D721Med (cell line): ENCODE measurements around the gene SYNE2.
"Not testable (repeated sequence)": the region's sequence is repeated elsewhere in the genome, so short reads cannot be mapped to it uniquely, and the experiment has no call there.

ENCODE experiments used
- DNase-seq: peaks from one replicate; pipeline ENCODE4 v3.0.0; 2011; ENCODE audit warnings: low spot score; ENCODE audit not compliant: insufficient read length
- FAIRE-seq: peaks from 2 replicates; lab custom pipeline; 2011; peaks lifted over from hg19 to GRCh38; lab: Jason Lieb, UNC
- TF ChIP-seq, protein P1 (sequence below): IDR thresholded peaks from 2 replicates; pipeline ENCODE4 v1.5.1; 2012; ENCODE audit warnings: mild to moderate bottlenecking, control low read depth; ENCODE audit not compliant: insufficient read depth; ENCODE audit errors: missing control alignments

The SYNE2 gene

DNA sequence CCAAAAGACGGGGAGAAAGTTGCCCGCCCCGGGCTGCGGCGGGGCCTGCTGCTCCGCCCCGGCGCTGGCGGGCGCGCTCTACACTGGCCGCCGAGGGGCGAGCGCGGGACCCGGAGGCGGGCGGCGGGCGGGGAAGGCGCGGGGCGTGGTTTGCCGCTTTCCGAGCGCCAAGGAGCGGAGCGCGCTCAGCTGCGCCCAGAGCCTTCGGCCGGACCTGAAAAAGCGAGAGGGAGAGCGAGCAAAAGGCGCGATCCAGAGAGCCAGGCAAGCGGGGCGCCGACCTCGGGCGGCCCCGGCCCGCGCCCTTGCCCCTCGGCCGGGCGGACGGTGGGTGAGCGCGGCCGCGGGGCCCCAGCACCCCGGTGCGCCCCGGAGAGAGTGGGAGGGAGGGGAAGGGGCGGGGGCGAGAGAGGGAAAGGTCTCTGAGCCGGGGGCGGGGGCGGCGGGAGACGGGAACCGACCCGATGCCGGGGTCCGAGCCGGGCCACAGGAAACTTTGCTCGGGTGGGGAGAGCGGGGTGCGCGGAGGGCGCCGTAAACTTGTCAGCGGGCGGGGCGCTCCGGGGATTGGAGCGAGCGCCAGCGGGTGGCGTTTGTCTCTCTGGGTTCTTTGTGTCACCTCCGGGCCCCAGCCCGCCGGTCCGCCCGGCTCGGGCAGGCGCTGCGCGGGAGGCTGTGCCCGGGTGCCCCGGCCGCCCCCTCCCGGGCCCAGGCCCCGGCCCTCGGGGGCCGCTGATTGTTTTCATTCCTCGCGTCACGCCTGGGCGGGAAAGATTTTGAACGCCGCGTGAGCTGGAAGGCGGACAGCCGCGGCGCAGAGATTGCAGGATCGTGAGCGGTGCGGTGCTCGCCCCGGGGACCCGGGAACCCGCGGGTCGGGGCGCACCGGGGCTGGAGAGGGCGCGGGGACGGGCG lies at the start of gene SYNE2:
TSS of gene SYNE2 (plus strand) at position 188 of the 915 bp plus-strand sequence. CDS start 56,145 bp downstream, outside the sequence.
- FAIRE-seq (no peak), DNase-seq (peak; percentile 74)
- TF ChIP-seq, protein P1, sequence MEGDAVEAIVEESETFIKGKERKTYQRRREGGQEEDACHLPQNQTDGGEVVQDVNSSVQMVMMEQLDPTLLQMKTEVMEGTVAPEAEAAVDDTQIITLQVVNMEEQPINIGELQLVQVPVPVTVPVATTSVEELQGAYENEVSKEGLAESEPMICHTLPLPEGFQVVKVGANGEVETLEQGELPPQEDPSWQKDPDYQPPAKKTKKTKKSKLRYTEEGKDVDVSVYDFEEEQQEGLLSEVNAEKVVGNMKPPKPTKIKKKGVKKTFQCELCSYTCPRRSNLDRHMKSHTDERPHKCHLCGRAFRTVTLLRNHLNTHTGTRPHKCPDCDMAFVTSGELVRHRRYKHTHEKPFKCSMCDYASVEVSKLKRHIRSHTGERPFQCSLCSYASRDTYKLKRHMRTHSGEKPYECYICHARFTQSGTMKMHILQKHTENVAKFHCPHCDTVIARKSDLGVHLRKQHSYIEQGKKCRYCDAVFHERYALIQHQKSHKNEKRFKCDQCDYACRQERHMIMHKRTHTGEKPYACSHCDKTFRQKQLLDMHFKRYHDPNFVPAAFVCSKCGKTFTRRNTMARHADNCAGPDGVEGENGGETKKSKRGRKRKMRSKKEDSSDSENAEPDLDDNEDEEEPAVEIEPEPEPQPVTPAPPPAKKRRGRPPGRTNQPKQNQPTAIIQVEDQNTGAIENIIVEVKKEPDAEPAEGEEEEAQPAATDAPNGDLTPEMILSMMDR = peak; percentile 11

DNA sequence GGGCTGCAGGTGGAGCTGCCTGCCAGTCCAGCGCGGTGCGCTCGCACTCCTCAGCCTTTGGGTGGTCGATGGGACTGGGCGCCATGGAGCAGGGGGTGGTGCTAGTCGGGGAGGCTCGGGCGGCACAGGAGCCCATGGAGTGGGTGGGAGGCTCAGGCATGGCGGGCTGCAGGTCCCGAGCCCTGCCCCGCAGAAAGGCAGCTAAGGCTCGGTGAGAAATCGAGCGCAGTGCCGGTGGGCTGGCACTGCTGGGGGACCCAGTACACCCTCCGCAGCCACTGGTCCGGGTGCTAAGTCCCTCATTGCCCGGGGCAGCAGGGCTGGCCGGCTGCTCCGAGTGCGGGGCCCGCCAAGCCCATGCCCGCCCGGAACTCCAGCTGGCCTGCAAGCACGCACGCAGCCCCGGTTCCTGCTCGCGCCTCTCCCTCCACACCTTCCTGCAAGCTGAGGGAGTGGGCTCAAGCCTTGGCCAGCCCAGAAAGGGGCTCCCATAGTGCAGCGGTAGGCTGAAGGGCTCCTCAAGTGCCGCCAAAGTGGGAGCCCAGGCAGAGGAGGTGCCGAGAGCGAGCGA lies 49.5 kb upstream of the SYNE2 start:
- DNase-seq, FAIRE-seq: not testable (repeated sequence)

DNA sequence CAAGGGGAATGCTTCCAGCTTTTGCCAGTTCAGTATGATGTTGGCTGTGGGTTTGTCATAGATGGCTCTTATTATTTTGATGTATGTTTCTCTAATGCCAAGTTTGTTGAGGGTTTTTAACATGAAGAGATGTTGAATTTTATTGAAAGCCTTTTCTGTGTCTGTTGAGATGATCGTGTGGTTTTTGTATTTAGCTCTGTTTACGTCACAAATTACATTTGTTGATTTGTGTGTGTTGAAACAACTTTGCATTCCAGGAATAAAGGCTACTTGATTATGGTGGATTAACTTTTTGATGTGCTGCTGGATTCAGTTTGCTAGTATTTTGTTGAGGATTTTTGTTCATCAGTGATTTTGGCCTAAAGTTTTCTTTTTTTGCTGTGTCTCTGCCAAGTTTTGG lies 46.7 kb upstream of the SYNE2 start:
- FAIRE-seq, DNase-seq: not testable (repeated sequence)

GRCh38 chr14:63811692-63812091 lies 41.1 kb upstream of the SYNE2 start:
- DNase-seq, FAIRE-seq: not testable (repeated sequence)

- TF ChIP-seq, protein P1 = no peak
- no peak for FAIRE-seq
- DNase-seq = no peak
These were observed 19.1 kb upstream of the SYNE2 start for GRCh38 chr14:63833728-63834127.

DNA sequence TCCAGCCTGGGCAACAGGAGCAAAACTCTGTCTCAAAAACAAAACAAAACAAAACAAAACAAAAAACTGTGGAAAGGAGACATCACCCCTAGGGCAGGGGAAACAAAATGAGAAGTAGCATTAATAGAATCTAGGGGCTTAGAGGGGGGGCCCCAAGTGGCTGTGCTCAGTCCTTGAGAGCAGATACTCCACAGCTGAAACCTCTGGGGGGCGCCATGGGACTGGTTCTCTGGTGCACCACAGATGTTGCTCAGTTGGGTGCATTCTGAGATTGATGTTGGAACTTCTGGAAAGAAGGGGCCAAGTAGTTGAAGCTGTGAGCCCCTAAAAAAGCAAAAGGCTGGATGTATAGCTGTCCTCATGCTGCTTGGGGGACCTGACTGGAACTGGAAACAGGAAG lies 11.8 kb upstream of the SYNE2 start:
- FAIRE-seq = no peak
- DNase-seq = no peak
- TF ChIP-seq, protein P1 = peak; percentile 5

GRCh38 chr14:63843796-63844195 lies 9.0 kb upstream of the SYNE2 start:
- TF ChIP-seq, protein P1 = no peak
- no peak for DNase-seq
- no peak for FAIRE-seq

- DNase-seq = no peak
- no peak for FAIRE-seq
These were observed 3.9 kb upstream of the SYNE2 start for GRCh38 chr14:63848890-63849289.

More at GRCh38 chr14:63848890-63849289, 3.9 kb upstream of the SYNE2 start:
- TF ChIP-seq, protein P1 = no peak
